A673 (cell line): ENCODE data around the gene OLA1. TPM values are rescaled to one million over a fixed set of nuclear protein-coding genes. Genes with fewer than 3 reads are reported as not detected.

Experiments
- BruUV-seq: library from RNA; stranded (reverse); fragments of 400-500 nt; replicated peaks from 2 replicates; lab custom pipeline; 2021; lab: Mats Ljungman, UMichigan
- CTCF ChIA-PET: fragments of 300-600 bp; sonication (Branson Sonifier 250); formaldehyde crosslinking; loops from one replicate; lab custom pipeline; 2022; ENCODE audit warnings: antibody characterized with exemption; lab: Charles Lee
- POLR2A ChIA-PET: fragments of 300-600 bp; sonication (Branson Sonifier 250); formaldehyde crosslinking; loops from one replicate; lab custom pipeline; 2022; ENCODE audit warnings: antibody characterized with exemption; ENCODE audit not compliant: low non-redundant PET; lab: Charles Lee
- DNase-seq: peaks from one replicate; pipeline ENCODE4 v3.0.0-alpha.2; 2015; ENCODE audit warnings: low spot score
- H3K27ac ChIP-seq: fragments of 200-600 bp; sonication (generic); 2 replicates; pipeline ENCODE4 v1.5.1; 2016; ENCODE audit warnings: mixed run types, low read depth, mild to moderate bottlenecking, mixed read lengths, antibody characterized with exemption, low read length; ENCODE audit not compliant: poor library complexity, severe bottlenecking
- H3K27me3 ChIP-seq: fragments of 200-600 bp; sonication (generic); replicated peaks from 2 replicates; pipeline ENCODE4 v1.6.1; 2017; ENCODE audit warnings: mixed run types, low read depth, mild to moderate bottlenecking, mixed read lengths, antibody characterized with exemption, low read length; ENCODE audit not compliant: insufficient read depth, poor library complexity
- H3K36me3 ChIP-seq: fragments of 200-600 bp; sonication (generic); 2 replicates; pipeline ENCODE4 v1.6.1; 2016; ENCODE audit warnings: mixed run types, mild to moderate bottlenecking, mixed read lengths, antibody characterized with exemption, low read length; ENCODE audit not compliant: insufficient read depth, poor library complexity, severe bottlenecking
- H3K4me1 ChIP-seq: fragments of 200-600 bp; sonication (generic); 2 replicates; pipeline ENCODE4 v1.6.1; 2017; ENCODE audit warnings: mixed run types, mild to moderate bottlenecking, mixed read lengths, antibody characterized with exemption, low read length; ENCODE audit not compliant: insufficient read depth, poor library complexity, severe bottlenecking
- H3K4me3 ChIP-seq: fragments of 200-600 bp; sonication (generic); 2 replicates; pipeline ENCODE4 v1.5.1; 2016; ENCODE audit warnings: low read depth, mixed run types, mild to moderate bottlenecking, mixed read lengths, low read length; ENCODE audit not compliant: poor library complexity, severe bottlenecking
- H3K9me3 ChIP-seq: fragments of 200-600 bp; sonication (generic); 2 replicates; pipeline ENCODE4 v1.6.1; 2016; ENCODE audit warnings: mixed run types, low read depth, mild to moderate bottlenecking, mixed read lengths, antibody characterized with exemption, low read length; ENCODE audit not compliant: poor library complexity, severe bottlenecking
- CTCF ChIP-seq: fragments of 300-800, 200-600 bp; sonication (generic); conservative IDR thresholded peaks from 2 replicates; pipeline ENCODE4 v1.5.1; 2017; ENCODE audit warnings: low read depth, mild to moderate bottlenecking, antibody characterized with exemption, low read length, moderate library complexity, mixed read lengths
- EZH2 ChIP-seq: fragments of 200-600 bp; sonication (generic); IDR thresholded peaks from 2 replicates; pipeline ENCODE4 v1.6.1; 2017; ENCODE audit warnings: borderline replicate concordance, low read depth, mild to moderate bottlenecking, mixed read lengths, antibody characterized with exemption, low read length; ENCODE audit not compliant: poor library complexity, severe bottlenecking
- intact Hi-C: fragments of 100-400 bp; cut with micrococcal nuclease; formaldehyde crosslinking; loops from one replicate; pipeline ENCODE4 v1.10.0; 2022; ENCODE audit not compliant: unreplicated experiment
- total RNA-seq: library from RNA; stranded (reverse); gene quantifications from 2 replicates; pipeline ENCODE4 v1.2.3, GENCODE V29; 2021

OLA1 gene
- total RNA-seq, 1 experiment from 2014 or later: 174 TPM

GRCh38 chr2:174086708-174087107, 161.6 kb downstream of the OLA1 start:
- no peak overlapping the region for H3K4me3 ChIP-seq
- H3K27ac ChIP-seq: no peak overlapping the region
- intact Hi-C loops: no loop called here
- POLR2A ChIA-PET: interaction anchor here (0.5 to 0.7 kb wide), 2 partner anchors 17 to 480 kb away, joined by 3 to 7 read pairs; no protein-coding TSS in a partner anchor
- TF ChIP-seq CTCF (no peak), EZH2 (no peak)
- DNase-seq: no peak
- H3K9me3 ChIP-seq: no peaks in the 10 kb centered on the region
- no peaks in the 10 kb centered on the region for H3K27me3 ChIP-seq
- no TSS peak for BruUV-seq
- no peaks in the 10 kb centered on the region for H3K36me3 ChIP-seq
- CTCF ChIA-PET: no interaction called here
- H3K4me1 ChIP-seq: no peaks in the 10 kb centered on the region

- Histone ChIP-seq H3K4me1 (no peaks in the 10 kb centered on the region), H3K36me3 (no peaks in the 10 kb centered on the region), H3K27ac (no peak overlapping the region), H3K4me3 (no peak overlapping the region), H3K27me3 (no peaks in the 10 kb centered on the region), H3K9me3 (no peaks in the 10 kb centered on the region)
- DNase-seq: no peak
- no TSS peak for BruUV-seq
- ChIA-PET CTCF (no interaction called here), POLR2A (no interaction called here)
- TF ChIP-seq EZH2 (no peak), CTCF (no peak)
- intact Hi-C loops: no loop called here
Observed at GRCh38 chr2:174085781-174086180, 162.6 kb downstream of the OLA1 start.

GRCh38 chr2:174083843-174084458, 164.4 kb downstream of the OLA1 start:
- no peak overlapping the region for H3K4me3 ChIP-seq
- H3K27me3 ChIP-seq: no peaks in the 10 kb centered on the region
- no peaks in the 10 kb centered on the region for H3K36me3 ChIP-seq
- intact Hi-C loops: no loop called here
- POLR2A ChIA-PET: no interaction called here
- BruUV-seq: no TSS peak
- no peaks in the 10 kb centered on the region for H3K9me3 ChIP-seq
- no peaks in the 10 kb centered on the region for H3K4me1 ChIP-seq
- H3K27ac ChIP-seq: no peak overlapping the region
- DNase-seq: no peak
- CTCF ChIA-PET: no interaction called here
- no peak for TF ChIP-seq EZH2

- ChIA-PET POLR2A (no interaction called here), CTCF (no interaction called here)
- TF ChIP-seq CTCF: no peak
- no peak for TF ChIP-seq EZH2
Observed at GRCh38 chr2:174080672-174081121, 167.6 kb downstream of the OLA1 start.

More at GRCh38 chr2:174080672-174081121, 167.6 kb downstream of the OLA1 start:
- Histone ChIP-seq H3K4me3 (no peak overlapping the region), H3K4me1 (no peaks in the 10 kb centered on the region), H3K36me3 (no peaks in the 10 kb centered on the region), H3K27ac (no peak overlapping the region), H3K9me3 (no peaks in the 10 kb centered on the region), H3K27me3 (no peaks in the 10 kb centered on the region)
- intact Hi-C loops: no loop called here
- BruUV-seq: no TSS peak
- no peak for DNase-seq
